ENCODE results near the gene JAGN1. TPM values are rescaled to one million over a fixed set of nuclear protein-coding genes. Genes with fewer than 3 reads are reported as not detected.

The JAGN1 gene
- polyA plus RNA-seq, 1 of the 3 experiments (the other 2 are of a cell fraction) = 41.6 TPM

- TF ChIP-seq REST (IDR thresholded peaks at IDR 0.05; ENCODE audit: low read depth, low read length) = no peak
- no peak for TF ChIP-seq ELF1 (IDR thresholded peaks at IDR 0.05)
- TF ChIP-seq POLR2AphosphoS5 (IDR thresholded peaks at IDR 0.05; ENCODE audit: low read depth, low read length) = no peak
- no peak for TF ChIP-seq USF1 (IDR thresholded peaks at IDR 0.05; ENCODE audit: borderline replicate concordance, low read depth)
- TF ChIP-seq, protein P1, sequence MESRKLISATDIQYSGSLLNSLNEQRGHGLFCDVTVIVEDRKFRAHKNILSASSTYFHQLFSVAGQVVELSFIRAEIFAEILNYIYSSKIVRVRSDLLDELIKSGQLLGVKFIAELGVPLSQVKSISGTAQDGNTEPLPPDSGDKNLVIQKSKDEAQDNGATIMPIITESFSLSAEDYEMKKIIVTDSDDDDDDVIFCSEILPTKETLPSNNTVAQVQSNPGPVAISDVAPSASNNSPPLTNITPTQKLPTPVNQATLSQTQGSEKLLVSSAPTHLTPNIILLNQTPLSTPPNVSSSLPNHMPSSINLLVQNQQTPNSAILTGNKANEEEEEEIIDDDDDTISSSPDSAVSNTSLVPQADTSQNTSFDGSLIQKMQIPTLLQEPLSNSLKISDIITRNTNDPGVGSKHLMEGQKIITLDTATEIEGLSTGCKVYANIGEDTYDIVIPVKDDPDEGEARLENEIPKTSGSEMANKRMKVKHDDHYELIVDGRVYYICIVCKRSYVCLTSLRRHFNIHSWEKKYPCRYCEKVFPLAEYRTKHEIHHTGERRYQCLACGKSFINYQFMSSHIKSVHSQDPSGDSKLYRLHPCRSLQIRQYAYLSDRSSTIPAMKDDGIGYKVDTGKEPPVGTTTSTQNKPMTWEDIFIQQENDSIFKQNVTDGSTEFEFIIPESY (IDR thresholded peaks at IDR 0.05; ENCODE audit: borderline replicate concordance, low read depth) = no peak
- TF ChIP-seq RAD21 (IDR thresholded peaks at IDR 0.05; ENCODE audit: low read length) = no peak
Measured at GRCh38 chr3:9883706-9884554, 6.5 kb upstream of the JAGN1 start (continued).

DNA sequence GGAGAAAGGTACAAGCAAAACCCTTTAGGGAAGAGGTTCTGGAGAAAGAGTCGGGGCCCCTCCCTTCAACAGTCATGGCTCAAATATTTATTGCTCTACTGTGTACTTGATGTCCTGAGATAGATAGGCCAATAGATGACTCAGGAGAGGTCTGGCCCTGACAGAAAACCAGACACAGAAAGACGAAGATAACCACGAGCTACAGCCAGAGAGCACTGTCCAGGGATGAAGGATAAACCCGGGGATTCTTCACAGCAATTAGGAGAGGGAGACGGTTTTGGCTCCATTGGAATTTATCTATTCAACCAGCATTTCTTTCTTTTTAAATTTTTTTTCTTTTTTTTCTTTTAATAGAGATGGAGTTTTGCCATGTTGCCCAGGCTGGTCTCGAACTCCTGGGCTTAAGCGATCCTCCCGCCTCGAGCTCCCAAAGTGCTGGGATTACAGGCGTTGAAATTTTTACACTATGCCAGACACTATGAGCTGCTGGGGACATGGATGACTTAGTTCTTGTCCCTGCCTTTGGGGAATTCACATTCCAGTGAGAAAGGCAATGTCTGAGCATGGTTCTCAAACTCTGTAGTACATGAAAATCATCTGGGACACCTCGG, 5.8 kb upstream of the JAGN1 start:
- H3K9me3 ChIP-seq = no peaks in the 10 kb centered on the region
- no peak overlapping the region for H3K4me3 ChIP-seq (ENCODE audit: low read depth in 2 of 2, low read length in 1 of 2)
- H3K9me2 ChIP-seq = no peaks in the 10 kb centered on the region
- no peaks in the 10 kb centered on the region for H3K36me3 ChIP-seq (replicated peaks in 1 of 2; ENCODE audit: control insufficient read depth in 1 of 2, insufficient read depth in 2 of 2, low read length in 1 of 2)
- no peaks in the 10 kb centered on the region for H4K20me1 ChIP-seq (ENCODE audit: insufficient read depth)
- ChIA-PET POLR2A (no interaction called here), CTCF (interaction anchor here (0.9 kb wide), 1 partner anchor 75 kb away, joined by 3 read pairs; no protein-coding TSS in a partner anchor)
- peak overlapping the region; percentile 12 for H3K4me2 ChIP-seq
- no peak for DNase-seq
- H3K27ac ChIP-seq (ENCODE audit: low read depth in 2 of 2, low read length in 1 of 2) = peak overlapping the region; percentile 8 to 70; a peak in 3 of 4 replicates
- WGBS (ENCODE audit: low lambda C conversion rate) = 45% methylated on average over 11 of the region's 11 CpGs
- 0 out of 2 replicates have a peak overlapping the region, but pooled peaks have one; percentile 31 for H3K9ac ChIP-seq
- peaks cover 14% of the 10 kb centered on the region for H3F3A ChIP-seq (replicated peaks; ENCODE audit: insufficient read depth)
- no peaks in the 10 kb centered on the region for H3K79me2 ChIP-seq (ENCODE audit: insufficient read depth)
- H2AFZ ChIP-seq (ENCODE audit: low read depth) = peak overlapping the region; percentile 57; the same call in 1 of the 2 replicates
- 0 out of 4 replicates have a peak, but pooled peaks cover 0 to 11% of the 10 kb centered on the region in 2 experiments for H3K4me1 ChIP-seq (ENCODE audit: control insufficient read depth in 1 of 2, insufficient read depth in 2 of 2, low read depth in 1 of 2, low read length in 1 of 2)
- H3K27me3 ChIP-seq (ENCODE audit: insufficient read depth) = no peaks in the 10 kb centered on the region
- TF ChIP-seq, protein P2, sequence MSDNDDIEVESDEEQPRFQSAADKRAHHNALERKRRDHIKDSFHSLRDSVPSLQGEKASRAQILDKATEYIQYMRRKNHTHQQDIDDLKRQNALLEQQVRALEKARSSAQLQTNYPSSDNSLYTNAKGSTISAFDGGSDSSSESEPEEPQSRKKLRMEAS (IDR thresholded peaks at IDR 0.05; ENCODE audit: low read depth) = peak; percentile 52; the same call in 1 of the 2 replicates
- TF ChIP-seq, protein P3, sequence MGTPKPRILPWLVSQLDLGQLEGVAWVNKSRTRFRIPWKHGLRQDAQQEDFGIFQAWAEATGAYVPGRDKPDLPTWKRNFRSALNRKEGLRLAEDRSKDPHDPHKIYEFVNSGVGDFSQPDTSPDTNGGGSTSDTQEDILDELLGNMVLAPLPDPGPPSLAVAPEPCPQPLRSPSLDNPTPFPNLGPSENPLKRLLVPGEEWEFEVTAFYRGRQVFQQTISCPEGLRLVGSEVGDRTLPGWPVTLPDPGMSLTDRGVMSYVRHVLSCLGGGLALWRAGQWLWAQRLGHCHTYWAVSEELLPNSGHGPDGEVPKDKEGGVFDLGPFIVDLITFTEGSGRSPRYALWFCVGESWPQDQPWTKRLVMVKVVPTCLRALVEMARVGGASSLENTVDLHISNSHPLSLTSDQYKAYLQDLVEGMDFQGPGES (IDR thresholded peaks at IDR 0.05; ENCODE audit: low read depth, low read length) = no peak
- TF ChIP-seq TCF12 (IDR thresholded peaks at IDR 0.05) (peak; percentile 66), EP300 (IDR thresholded peaks at IDR 0.05; ENCODE audit: borderline replicate concordance in 1 of 2, low read depth in 1 of 2, low read length in 1 of 2) (peak in 1 of 2 experiments; percentile 32; a peak in 1 of 4 replicates), POLR2AphosphoS5 (IDR thresholded peaks at IDR 0.05; ENCODE audit: low read depth, low read length) (0 out of 2 replicates have a peak, but pooled peaks have one; percentile 22), MEF2A (IDR thresholded peaks at IDR 0.05; ENCODE audit: borderline replicate concordance, low read depth) (no peak), NRF1 (IDR thresholded peaks at IDR 0.05; ENCODE audit: low read depth, low read length) (no peak), CTCF (IDR thresholded peaks at IDR 0.05) (peak; percentile 20; the same call in 1 of the 2 replicates), FOSL2 (IDR thresholded peaks at IDR 0.05; ENCODE audit: borderline replicate concordance, low read depth) (peak; percentile 75), JUND (IDR thresholded peaks at IDR 0.05) (peak; percentile 79), TAF1 (IDR thresholded peaks at IDR 0.05; ENCODE audit: borderline replicate concordance, low read depth, low read length) (no peak)
- TF ChIP-seq, protein P4, sequence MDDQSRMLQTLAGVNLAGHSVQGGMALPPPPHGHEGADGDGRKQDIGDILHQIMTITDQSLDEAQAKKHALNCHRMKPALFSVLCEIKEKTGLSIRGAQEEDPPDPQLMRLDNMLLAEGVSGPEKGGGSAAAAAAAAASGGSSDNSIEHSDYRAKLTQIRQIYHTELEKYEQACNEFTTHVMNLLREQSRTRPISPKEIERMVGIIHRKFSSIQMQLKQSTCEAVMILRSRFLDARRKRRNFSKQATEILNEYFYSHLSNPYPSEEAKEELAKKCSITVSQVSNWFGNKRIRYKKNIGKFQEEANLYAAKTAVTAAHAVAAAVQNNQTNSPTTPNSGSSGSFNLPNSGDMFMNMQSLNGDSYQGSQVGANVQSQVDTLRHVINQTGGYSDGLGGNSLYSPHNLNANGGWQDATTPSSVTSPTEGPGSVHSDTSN (IDR thresholded peaks at IDR 0.05) = peak; percentile 73
